Measurements from ENCODE around the gene PLXNA2.

PLXNA2 gene

GRCh38 chr1:208127792-208128529, 116.2 kb downstream of the PLXNA2 start:
- no peak for DNase-seq
- H3K27ac Mint-ChIP-seq = no peak overlapping the region

GRCh38 chr1:208127284-208127683, 116.9 kb downstream of the PLXNA2 start:
- H3K27me3 Mint-ChIP-seq = peaks cover 39 to 50% of the 10 kb centered on the region in 2 donors
- H3K36me3 Mint-ChIP-seq (ENCODE audit: insufficient read depth) = no peaks in the 10 kb centered on the region
- ATAC-seq (replicated peaks) (no peak), DNase-seq (no peak)
- no peak overlapping the region for H3K27ac Mint-ChIP-seq
- no peak overlapping the region for H3K4me3 Mint-ChIP-seq
- H3K9me3 Mint-ChIP-seq = no peaks in the 10 kb centered on the region
- peaks cover 5 to 6% of the 10 kb centered on the region in 2 donors for H3K4me1 Mint-ChIP-seq (ENCODE audit: low read depth in 2 of 2)

More at GRCh38 chr1:208127792-208128529, 116.2 kb downstream of the PLXNA2 start:
- peaks cover 5 to 6% of the 10 kb centered on the region in 2 donors for H3K4me1 Mint-ChIP-seq (ENCODE audit: low read depth in 2 of 2)
- no peak for ATAC-seq (replicated peaks)
- H3K36me3 Mint-ChIP-seq (ENCODE audit: insufficient read depth) = no peaks in the 10 kb centered on the region
- peaks cover 39 to 51% of the 10 kb centered on the region in 2 donors for H3K27me3 Mint-ChIP-seq
- no peak overlapping the region for H3K4me3 Mint-ChIP-seq
- no peaks in the 10 kb centered on the region for H3K9me3 Mint-ChIP-seq

- Mint-ChIP-seq H3K27ac (no peak overlapping the region), H3K4me3 (no peak overlapping the region), H3K27me3 (peaks cover 29 to 39% of the 10 kb centered on the region in 2 donors), H3K9me3 (no peaks in the 10 kb centered on the region), H3K4me1 (ENCODE audit: low read depth in 2 of 2) (no peaks in the 10 kb centered on the region), H3K36me3 (ENCODE audit: insufficient read depth) (no peaks in the 10 kb centered on the region)
- DNase-seq (no peak), ATAC-seq (replicated peaks) (no peak)
These were observed 118.1 kb downstream of the PLXNA2 start for GRCh38 chr1:208126108-208126507.

GRCh38 chr1:208122612-208123358, 121.4 kb downstream of the PLXNA2 start:
- Mint-ChIP-seq H3K9me3 (no peaks in the 10 kb centered on the region), H3K36me3 (ENCODE audit: insufficient read depth) (no peaks in the 10 kb centered on the region), H3K4me3 (no peak overlapping the region), H3K27me3 (peaks cover 6 to 13% of the 10 kb centered on the region in 2 donors), H3K27ac (no peak overlapping the region), H3K4me1 (ENCODE audit: low read depth in 2 of 2) (no peaks in the 10 kb centered on the region)
- DNase-seq = no peak
- ATAC-seq (replicated peaks) = no peak

- H3K36me3 Mint-ChIP-seq (ENCODE audit: insufficient read depth) = no peaks in the 10 kb centered on the region
- no peak overlapping the region for H3K27ac Mint-ChIP-seq
- H3K4me3 Mint-ChIP-seq = no peak overlapping the region
- DNase-seq (no peak), ATAC-seq (replicated peaks) (no peak)
- no peaks in the 10 kb centered on the region for H3K9me3 Mint-ChIP-seq
- H3K4me1 Mint-ChIP-seq (ENCODE audit: low read depth in 2 of 2) = no peaks in the 10 kb centered on the region
- peaks cover 0 to 4% of the 10 kb centered on the region in 2 donors for H3K27me3 Mint-ChIP-seq
These were observed 122.3 kb downstream of the PLXNA2 start for GRCh38 chr1:208121813-208122364.

GRCh38 chr1:208120431-208120790, 123.8 kb downstream of the PLXNA2 start:
- H3K9me3 Mint-ChIP-seq = no peaks in the 10 kb centered on the region
- no peak for DNase-seq
- no peaks in the 10 kb centered on the region for H3K27me3 Mint-ChIP-seq
- H3K4me3 Mint-ChIP-seq = no peak overlapping the region
- no peaks in the 10 kb centered on the region for H3K36me3 Mint-ChIP-seq (ENCODE audit: insufficient read depth)
- ATAC-seq (replicated peaks) = no peak
- no peaks in the 10 kb centered on the region for H3K4me1 Mint-ChIP-seq (ENCODE audit: low read depth in 2 of 2)
- H3K27ac Mint-ChIP-seq = no peak overlapping the region

GRCh38 chr1:208118841-208119606, 125.2 kb downstream of the PLXNA2 start:
- Mint-ChIP-seq H3K9me3 (no peaks in the 10 kb centered on the region), H3K4me1 (ENCODE audit: low read depth in 2 of 2) (no peaks in the 10 kb centered on the region), H3K27me3 (no peaks in the 10 kb centered on the region), H3K36me3 (ENCODE audit: insufficient read depth) (no peaks in the 10 kb centered on the region), H3K27ac (no peak overlapping the region), H3K4me3 (no peak overlapping the region)
- ATAC-seq (replicated peaks) = no peak
- DNase-seq = no peak

- no peaks in the 10 kb centered on the region for H3K4me1 Mint-ChIP-seq (ENCODE audit: low read depth in 2 of 2)
- no peaks in the 10 kb centered on the region for H3K9me3 Mint-ChIP-seq
- no peaks in the 10 kb centered on the region for H3K27me3 Mint-ChIP-seq
- H3K36me3 Mint-ChIP-seq (ENCODE audit: insufficient read depth) = no peaks in the 10 kb centered on the region
- DNase-seq (no peak), ATAC-seq (replicated peaks) (no peak)
- no peak overlapping the region for H3K4me3 Mint-ChIP-seq
- no peak overlapping the region for H3K27ac Mint-ChIP-seq
These were observed 125.9 kb downstream of the PLXNA2 start for GRCh38 chr1:208118306-208118705.

- DNase-seq = no peak
- Mint-ChIP-seq H3K4me3 (no peak overlapping the region), H3K9me3 (no peaks in the 10 kb centered on the region), H3K4me1 (ENCODE audit: low read depth in 2 of 2) (no peaks in the 10 kb centered on the region), H3K36me3 (ENCODE audit: insufficient read depth) (no peaks in the 10 kb centered on the region), H3K27me3 (no peaks in the 10 kb centered on the region), H3K27ac (no peak overlapping the region)
- ATAC-seq (replicated peaks) = no peak
These were observed 126.4 kb downstream of the PLXNA2 start for GRCh38 chr1:208117826-208118225.

GRCh38 chr1:208117409-208117808, 126.8 kb downstream of the PLXNA2 start:
- DNase-seq (no peak), ATAC-seq (replicated peaks) (no peak)
- no peaks in the 10 kb centered on the region for H3K36me3 Mint-ChIP-seq (ENCODE audit: insufficient read depth)
- no peak overlapping the region for H3K4me3 Mint-ChIP-seq
- no peaks in the 10 kb centered on the region for H3K27me3 Mint-ChIP-seq
- H3K9me3 Mint-ChIP-seq = no peaks in the 10 kb centered on the region
- H3K4me1 Mint-ChIP-seq (ENCODE audit: low read depth in 2 of 2) = no peaks in the 10 kb centered on the region
- no peak overlapping the region for H3K27ac Mint-ChIP-seq

- no peak overlapping the region for H3K27ac Mint-ChIP-seq
- H3K27me3 Mint-ChIP-seq = peaks cover 0 to 7% of the 10 kb centered on the region in 2 donors
- ATAC-seq (replicated peaks) = no peak
- H3K9me3 Mint-ChIP-seq = no peaks in the 10 kb centered on the region
- DNase-seq = no peak
- no peaks in the 10 kb centered on the region for H3K4me1 Mint-ChIP-seq (ENCODE audit: low read depth in 2 of 2)
- no peaks in the 10 kb centered on the region for H3K36me3 Mint-ChIP-seq (ENCODE audit: insufficient read depth)
- H3K4me3 Mint-ChIP-seq = no peak overlapping the region
These were observed 128.1 kb downstream of the PLXNA2 start for GRCh38 chr1:208115924-208116640.

GRCh38 chr1:208113011-208113410, 131.2 kb downstream of the PLXNA2 start:
- no peaks in the 10 kb centered on the region for H3K9me3 Mint-ChIP-seq
- ATAC-seq (replicated peaks) = no peak
- H3K4me1 Mint-ChIP-seq (ENCODE audit: low read depth in 2 of 2) = no peaks in the 10 kb centered on the region
- no peak overlapping the region for H3K4me3 Mint-ChIP-seq
- no peak for DNase-seq
- H3K27me3 Mint-ChIP-seq = peaks cover 7 to 18% of the 10 kb centered on the region in 2 donors
- no peaks in the 10 kb centered on the region for H3K36me3 Mint-ChIP-seq (ENCODE audit: insufficient read depth)
- H3K27ac Mint-ChIP-seq = no peak overlapping the region

- Mint-ChIP-seq H3K27ac (no peak overlapping the region), H3K9me3 (no peaks in the 10 kb centered on the region), H3K27me3 (peaks cover 7 to 24% of the 10 kb centered on the region in 2 donors), H3K4me3 (no peak overlapping the region), H3K36me3 (ENCODE audit: insufficient read depth) (no peaks in the 10 kb centered on the region), H3K4me1 (ENCODE audit: low read depth in 2 of 2) (no peaks in the 10 kb centered on the region)
- ATAC-seq (replicated peaks) (no peak), DNase-seq (no peak)
These were observed 131.8 kb downstream of the PLXNA2 start for GRCh38 chr1:208112401-208112800.
